B cell (primary cell): Measurements from ENCODE around the gene RET. TPM values are rescaled to one million over a fixed set of nuclear protein-coding genes. Genes with fewer than 3 reads are reported as not detected.

Source experiments
- ATAC-seq: fragments of 200-7000 bp; cut with Tn5 transposase; one replicate; pipeline ENCODE4 v1.10.0; 2021; ENCODE audit warnings: low read depth, mild to moderate bottlenecking, moderate number of reproducible peaks, moderate library complexity
- CTCF ChIA-PET: fragments of 350-600 bp; sonication (Branson Sonifier 250); formaldehyde crosslinking; loops from one replicate; lab custom pipeline; 2021; ENCODE audit warnings: antibody characterized with exemption, inconsistent platforms; lab: Charles Lee
- POLR2A ChIA-PET: fragments of 350-600 bp; sonication (Branson Sonifier 250); formaldehyde crosslinking; loops from one replicate; lab custom pipeline; 2021; ENCODE audit warnings: antibody characterized with exemption; lab: Charles Lee
- DNase-seq: peaks from one replicate; pipeline ENCODE4 v3.0.0; 2013
- H2AFZ ChIP-seq: 2 replicates; pipeline ENCODE4 v1.6.1; 2012; ENCODE audit warnings: mild to moderate bottlenecking, low read depth, low read length; ENCODE audit not compliant: insufficient read depth, poor library complexity, severe bottlenecking
- H3K27ac ChIP-seq, 2 donors: 1 replicate in 1 of 2; 2 replicates in 1 of 2; pipeline ENCODE4 v1.5.1; 2012 to 2013; ENCODE audit warnings: low read length in 2 of 2, mild to moderate bottlenecking in 2 of 2, moderate library complexity in 1 of 2
- H3K27me3 ChIP-seq, 4 experiments: fragments of 200-600 bp in 1 of 4; sonication (generic) in 1 of 4; replicated peaks in 1 of 4; 1 replicate in 2 of 4; 2 replicates in 2 of 4; pipeline versions ENCODE4 v1.6.1 to v1.7.0; 2013 to 2016; ENCODE audit warnings: low read length in 3 of 4, mild to moderate bottlenecking in 2 of 4, mixed read lengths in 1 of 4, moderate library complexity in 1 of 4; ENCODE audit not compliant: insufficient read depth in 4 of 4, control insufficient read depth in 3 of 4; ENCODE audit errors: control extremely low read depth in 1 of 4
- H3K36me3 ChIP-seq, 2 experiments: replicated peaks in 1 of 2; 1 replicate in 1 of 2; 2 replicates in 1 of 2; pipeline versions ENCODE4 v1.6.1 to v1.7.1; 2013; ENCODE audit warnings: low read length in 1 of 2; ENCODE audit not compliant: insufficient read depth in 2 of 2, control insufficient read depth in 1 of 2; ENCODE audit errors: control extremely low read depth in 1 of 2, extremely low read depth in 1 of 2
- H3K4me1 ChIP-seq, 2 donors: fragments of 200-600 bp in 1 of 2; sonication (generic) in 1 of 2; 1 replicate in 1 of 2; 2 replicates in 1 of 2; pipeline versions ENCODE4 v1.5.1 to v1.6.1; 2013 to 2017; ENCODE audit warnings: low read length in 2 of 2; ENCODE audit not compliant: control insufficient read depth in 2 of 2, insufficient read depth in 2 of 2
- H3K4me2 ChIP-seq: replicated peaks from 2 replicates; pipeline ENCODE3; 2012; ENCODE audit warnings: mild to moderate bottlenecking, low read depth, low read length; ENCODE audit not compliant: poor library complexity, severe bottlenecking
- H3K4me3 ChIP-seq, 5 experiments: fragments of 200-600 bp in 1 of 5; sonication (generic) in 1 of 5; 1 replicate in 3 of 5; 2 replicates in 2 of 5; pipeline versions ENCODE4 v1.5.1 to v1.7.0; 2011 to 2016; ENCODE audit warnings: low read length in 4 of 5, mild to moderate bottlenecking in 4 of 5, low read depth in 2 of 5, control low read depth in 1 of 5, moderate library complexity in 1 of 5; ENCODE audit not compliant: insufficient read depth in 1 of 5; ENCODE audit errors: control extremely low read depth in 1 of 5, extremely low read depth in 1 of 5
- H3K79me2 ChIP-seq: fragments of 200-600 bp; sonication (generic); one replicate; pipeline ENCODE4 v1.6.0; 2016; ENCODE audit warnings: low read length; ENCODE audit not compliant: control insufficient read depth, insufficient read depth
- H3K9ac ChIP-seq: fragments of 200-600 bp; sonication (generic); 2 replicates; pipeline ENCODE4 v1.6.1; 2017; ENCODE audit warnings: mild to moderate bottlenecking, low read length, moderate library complexity
- H3K9me3 ChIP-seq, 3 donors: one replicate each; pipeline versions ENCODE4 v1.6.1 to v1.7.1; 2013; ENCODE audit warnings: low read length in 2 of 3; ENCODE audit not compliant: control insufficient read depth in 2 of 3, insufficient read depth in 1 of 3; ENCODE audit errors: control extremely low read depth in 1 of 3
- H4K20me1 ChIP-seq: 2 replicates; pipeline ENCODE4 v1.6.0; 2012; ENCODE audit warnings: mild to moderate bottlenecking, low read length; ENCODE audit not compliant: insufficient read depth, control insufficient read depth, poor library complexity, severe bottlenecking
- H3K27ac Mint-ChIP-seq: one replicate; pipeline ENCODE4 v1.8.0; 2021; ENCODE audit warnings: mixed read lengths
- H3K27me3 Mint-ChIP-seq: one replicate; pipeline ENCODE4 v1.8.0; 2021; ENCODE audit warnings: mixed read lengths
- H3K4me1 Mint-ChIP-seq: one replicate; pipeline ENCODE4 v1.8.0; 2021; ENCODE audit warnings: mixed read lengths
- H3K4me3 Mint-ChIP-seq: one replicate; pipeline ENCODE4 v1.8.0; 2021; ENCODE audit warnings: mixed read lengths
- H3K9me3 Mint-ChIP-seq: one replicate; pipeline ENCODE4 v1.8.0; 2022; ENCODE audit warnings: mixed read lengths; ENCODE audit not compliant: insufficient read depth
- EZH2 ChIP-seq: IDR thresholded peaks from 2 replicates; pipeline ENCODE4 v1.6.1; 2012; ENCODE audit warnings: borderline replicate concordance, low read depth, mild to moderate bottlenecking, moderate library complexity, low read length; ENCODE audit not compliant: insufficient read depth, poor library complexity, severe bottlenecking
- WGBS: methylation state at CpG from one replicate; pipeline ENCODE4 v1.1.5; 2013; ENCODE audit warnings: missing lambda C conversion rate; ENCODE audit not compliant: insufficient coverage; 5-methylcytosine and 5-hydroxymethylcytosine counted together
- intact Hi-C: fragments of 100-400 bp; cut with micrococcal nuclease; formaldehyde crosslinking; loops from one replicate; pipeline ENCODE4 v1.10.0; 2022
- polyA plus RNA-seq: library from polyadenylated mRNA; depleted of rRNA; stranded (reverse); fragments of >200 nt; gene quantifications from 2 replicates; pipeline ENCODE4 v1.2.3, GENCODE V29; 2012
- total RNA-seq, 2 donors: library from RNA; stranded (reverse); fragments of 120-200 nt in 1 of 2; gene quantifications; 1 replicate in 1 of 2; 2 replicates in 1 of 2; pipeline versions ENCODE4 v1.2.3 to v1.2.4, GENCODE V29; 2013 to 2022
- TF ChIP-seq, protein P1 (sequence below): fragments of 200-600 bp; IDR thresholded peaks from one replicate; pipeline ENCODE4 v1.8.0; 2022; ENCODE audit warnings: antibody characterized with exemption, mild to moderate bottlenecking

RET gene
- total and polyA plus RNA-seq, 2 donors (not counting 1 experiment from before 2014, with no cell fraction given) = 0.16 to 0.27 TPM

DNA sequence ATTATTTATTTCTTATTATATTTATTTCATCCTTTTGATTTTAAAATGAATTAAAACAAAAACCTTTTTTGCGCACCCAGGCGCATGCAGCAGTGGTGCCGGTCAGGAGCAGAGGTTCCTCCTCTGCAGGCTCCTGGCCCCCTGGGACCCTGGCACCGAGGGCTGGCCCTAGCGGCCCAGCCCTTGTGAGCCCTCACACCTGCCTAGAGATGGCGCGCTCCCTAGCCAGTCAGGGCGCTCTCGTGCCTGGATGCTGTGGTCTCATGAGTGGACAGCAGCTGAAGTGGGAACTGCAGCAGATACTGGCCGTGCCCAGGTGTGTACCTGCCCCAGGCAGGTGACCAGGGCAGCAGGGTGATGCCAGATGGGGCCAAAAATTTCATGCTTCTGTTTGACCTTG lies 13.8 kb downstream of the RET start:
- no peak overlapping the region for H3K27ac Mint-ChIP-seq
- POLR2A ChIA-PET = no interaction called here

DNA sequence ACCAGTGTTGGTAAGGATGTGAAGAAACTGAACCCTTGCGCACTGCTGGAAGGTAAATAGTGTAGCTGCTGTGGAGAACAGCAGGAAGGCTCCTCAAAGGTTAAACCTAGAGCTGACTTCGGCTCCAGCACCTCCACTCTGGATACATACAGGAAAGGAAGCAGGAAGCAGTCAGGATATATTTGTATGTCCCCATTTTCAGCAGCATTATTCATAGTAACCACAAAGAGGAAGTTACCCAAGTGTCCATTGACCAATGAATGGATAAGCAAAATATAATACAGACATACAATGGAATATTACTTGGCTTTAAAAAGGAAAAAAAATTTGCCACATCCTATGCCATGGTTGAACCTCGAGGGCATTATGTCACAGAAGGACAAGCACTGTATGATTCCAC lies 15.0 kb downstream of the RET start:
- Mint-ChIP-seq H3K27me3 (peaks cover 10% of the 10 kb centered on the region), H3K9me3 (no peaks in the 10 kb centered on the region), H3K4me1 (no peaks in the 10 kb centered on the region), H3K27ac (no peak overlapping the region), H3K4me3 (no peak overlapping the region)
- intact Hi-C loops = no loop called here
- no peak overlapping the region for H2AFZ ChIP-seq
- H3K9ac ChIP-seq = no peak overlapping the region
- DNase-seq = no peak
- no peak overlapping the region for H3K4me3 ChIP-seq
- no peaks in the 10 kb centered on the region for H3K9me3 ChIP-seq
- H3K79me2 ChIP-seq = no peaks in the 10 kb centered on the region
- H3K27ac ChIP-seq = no peak overlapping the region
- no peaks in the 10 kb centered on the region for H4K20me1 ChIP-seq
- TF ChIP-seq, protein P1, sequence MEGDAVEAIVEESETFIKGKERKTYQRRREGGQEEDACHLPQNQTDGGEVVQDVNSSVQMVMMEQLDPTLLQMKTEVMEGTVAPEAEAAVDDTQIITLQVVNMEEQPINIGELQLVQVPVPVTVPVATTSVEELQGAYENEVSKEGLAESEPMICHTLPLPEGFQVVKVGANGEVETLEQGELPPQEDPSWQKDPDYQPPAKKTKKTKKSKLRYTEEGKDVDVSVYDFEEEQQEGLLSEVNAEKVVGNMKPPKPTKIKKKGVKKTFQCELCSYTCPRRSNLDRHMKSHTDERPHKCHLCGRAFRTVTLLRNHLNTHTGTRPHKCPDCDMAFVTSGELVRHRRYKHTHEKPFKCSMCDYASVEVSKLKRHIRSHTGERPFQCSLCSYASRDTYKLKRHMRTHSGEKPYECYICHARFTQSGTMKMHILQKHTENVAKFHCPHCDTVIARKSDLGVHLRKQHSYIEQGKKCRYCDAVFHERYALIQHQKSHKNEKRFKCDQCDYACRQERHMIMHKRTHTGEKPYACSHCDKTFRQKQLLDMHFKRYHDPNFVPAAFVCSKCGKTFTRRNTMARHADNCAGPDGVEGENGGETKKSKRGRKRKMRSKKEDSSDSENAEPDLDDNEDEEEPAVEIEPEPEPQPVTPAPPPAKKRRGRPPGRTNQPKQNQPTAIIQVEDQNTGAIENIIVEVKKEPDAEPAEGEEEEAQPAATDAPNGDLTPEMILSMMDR = no peak
- no peak for TF ChIP-seq EZH2
- CTCF ChIA-PET = no interaction called here
- H3K4me2 ChIP-seq = no peak overlapping the region
- no peak for ATAC-seq
- POLR2A ChIA-PET = no interaction called here
- peaks cover 0 to 2% (median 0%) of the 10 kb centered on the region in 4 experiments for H3K27me3 ChIP-seq
- H3K36me3 ChIP-seq = no peaks in the 10 kb centered on the region
- H3K4me1 ChIP-seq = no peaks in the 10 kb centered on the region
- WGBS = no CpG with 5 or more reads among the region's 3 CpGs

More for the DNA sequence above, 13.8 kb downstream of the RET start:
- CTCF ChIA-PET = no interaction called here
- no peak overlapping the region for H3K4me3 Mint-ChIP-seq
- Histone ChIP-seq H3K9me3 (no peaks in the 10 kb centered on the region), H3K4me1 (no peaks in the 10 kb centered on the region), H3K36me3 (no peaks in the 10 kb centered on the region), H4K20me1 (no peaks in the 10 kb centered on the region), H3K4me2 (no peak overlapping the region), H3K4me3 (no peak overlapping the region), H3K9ac (no peak overlapping the region), H3K79me2 (no peaks in the 10 kb centered on the region), H3K27ac (no peak overlapping the region), H3K27me3 (peaks cover 0 to 2% (median 0%) of the 10 kb centered on the region in 4 experiments), H2AFZ (no peak overlapping the region)
- ATAC-seq (no peak), DNase-seq (no peak)
- TF ChIP-seq, protein P1 = no peak
- TF ChIP-seq EZH2 = no peak
- intact Hi-C loops = no loop called here
- peaks cover 10% of the 10 kb centered on the region for H3K27me3 Mint-ChIP-seq
- WGBS = 90% methylated on average over 9 of the region's 10 CpGs
- no peaks in the 10 kb centered on the region for H3K9me3 Mint-ChIP-seq
- H3K4me1 Mint-ChIP-seq = no peaks in the 10 kb centered on the region
